HEK293 (cell line): ENCODE data around the gene C16orf74.

Experiments used
- CTCF ChIA-PET: fragments of 350-600 bp; formaldehyde crosslinking; extraction: SDS; loops from one replicate; lab custom pipeline; 2021; ENCODE audit warnings: antibody characterized with exemption; lab: Yijun Ruan, JAX
- POLR2A ChIA-PET: fragments of 300-600 bp; formaldehyde crosslinking; extraction: SDS; loops from one replicate; lab custom pipeline; 2020; ENCODE audit warnings: antibody characterized with exemption, inconsistent platforms; lab: Yijun Ruan, JAX
- H3K27ac ChIP-seq: fragments of 200-500 bp; sonication (Bioruptor generic); 2 replicates; pipeline ENCODE4 v1.5.1; 2014; ENCODE audit warnings: low read depth, low read length, control low read depth, inconsistent platforms; ENCODE audit errors: extremely low read depth
- H3K36me3 ChIP-seq, 2 experiments: fragments of 200-500 bp in 1 of 2; sonication (Bioruptor generic) in 1 of 2; 1 replicate in 1 of 2; 2 replicates in 1 of 2; pipeline ENCODE4 v1.5.1; 2014 to 2017; ENCODE audit warnings: inconsistent platforms in 2 of 2, low read length in 2 of 2; ENCODE audit not compliant: control insufficient read depth in 2 of 2, insufficient read depth in 1 of 2
- H3K4me1 ChIP-seq: fragments of 200-500 bp; sonication (Bioruptor generic); 2 replicates; pipeline ENCODE4 v1.5.1; 2014; ENCODE audit warnings: mild to moderate bottlenecking, low read length, inconsistent platforms; ENCODE audit not compliant: control insufficient read depth, insufficient read depth
- H3K4me3 ChIP-seq: 2 replicates; pipeline ENCODE4 v1.5.1; 2011; ENCODE audit warnings: low read depth, mild to moderate bottlenecking, control low read depth, low read length, moderate library complexity
- H3K9me3 ChIP-seq: fragments of 200-500 bp; sonication (Bioruptor generic); 2 replicates; pipeline ENCODE4 v1.5.1; 2014; ENCODE audit warnings: low read depth, low read length, inconsistent platforms; ENCODE audit not compliant: control insufficient read depth, insufficient read depth
- MEIS1 ChIP-seq: sonication (generic); formaldehyde crosslinking; IDR thresholded peaks from 2 replicates; pipeline ENCODE4 v1.8.1; 2022; ENCODE audit warnings: missing genetic modification reagents, mild to moderate bottlenecking, borderline replicate concordance
- OVOL3 ChIP-seq: fragments of 450-650 bp; formaldehyde crosslinking; IDR thresholded peaks from 2 replicates; pipeline ENCODE4 v1.5.1; 2016; ENCODE audit warnings: missing biosample characterization, missing genetic modification characterization
- PRDM1 ChIP-seq: fragments of 450-650 bp; formaldehyde crosslinking; IDR thresholded peaks from 2 replicates; pipeline ENCODE4; 2016; ENCODE audit warnings: missing biosample characterization, missing genetic modification characterization
- RBAK ChIP-seq: fragments of 450-650 bp; formaldehyde crosslinking; IDR thresholded peaks from 2 replicates; pipeline ENCODE4 v1.5.1; 2016; ENCODE audit warnings: missing biosample characterization, missing genetic modification characterization
- REPIN1 ChIP-seq: fragments of 450-650 bp; formaldehyde crosslinking; IDR thresholded peaks from 2 replicates; pipeline ENCODE4 v1.5.1; 2017; ENCODE audit warnings: missing biosample characterization, missing genetic modification characterization, low read depth
- ZBTB8A ChIP-seq: fragments of 450-650 bp; formaldehyde crosslinking; IDR thresholded peaks from 2 replicates; pipeline ENCODE4 v1.5.1; 2016; ENCODE audit warnings: missing biosample characterization, missing genetic modification characterization
- ZFP3 ChIP-seq: fragments of 450-650 bp; formaldehyde crosslinking; IDR thresholded peaks from 2 replicates; pipeline ENCODE4 v1.5.1; 2016; ENCODE audit warnings: low read depth, missing biosample characterization, missing genetic modification characterization
- ZNF184 ChIP-seq: fragments of 450-650 bp; IDR thresholded peaks from 2 replicates; pipeline ENCODE4 v1.5.1; 2018; ENCODE audit warnings: missing biosample characterization, mild to moderate bottlenecking, missing genetic modification characterization
- ZNF335 ChIP-seq: fragments of 450-650 bp; formaldehyde crosslinking; conservative IDR thresholded peaks from 2 replicates; pipeline ENCODE4 v1.5.1; 2016; ENCODE audit warnings: missing biosample characterization, missing genetic modification characterization
- ZNF341 ChIP-seq: fragments of 450-650 bp; formaldehyde crosslinking; IDR thresholded peaks from 2 replicates; pipeline ENCODE4; 2016; ENCODE audit warnings: low read depth, missing biosample characterization, missing genetic modification characterization
- ZNF391 ChIP-seq: fragments of 450-650 bp; formaldehyde crosslinking; IDR thresholded peaks from 2 replicates; pipeline ENCODE4 v1.5.1; 2016; ENCODE audit warnings: low read depth, missing biosample characterization, missing genetic modification characterization, borderline replicate concordance
- ZNF510 ChIP-seq: fragments of 450-650 bp; formaldehyde crosslinking; IDR thresholded peaks from 2 replicates; pipeline ENCODE4 v1.5.1; 2018; ENCODE audit warnings: mild to moderate bottlenecking, missing genetic modification characterization, missing biosample characterization; ENCODE audit not compliant: insufficient replicate concordance
- ZNF776 ChIP-seq: fragments of 450-650 bp; formaldehyde crosslinking; IDR thresholded peaks from 2 replicates; pipeline ENCODE4 v1.5.0; 2017; ENCODE audit warnings: missing biosample characterization, missing genetic modification characterization, borderline replicate concordance
- ZNF777 ChIP-seq: fragments of 450-650 bp; formaldehyde crosslinking; IDR thresholded peaks from 2 replicates; pipeline ENCODE4 v1.5.1; 2017; ENCODE audit warnings: missing biosample characterization, missing genetic modification characterization, borderline replicate concordance
- ZNF791 ChIP-seq: fragments of 450-650 bp; formaldehyde crosslinking; IDR thresholded peaks from 2 replicates; pipeline ENCODE4 v1.5.1; 2016; ENCODE audit warnings: missing biosample characterization, missing genetic modification characterization
- ZSCAN30 ChIP-seq: fragments of 450-650 bp; IDR thresholded peaks from 2 replicates; pipeline ENCODE4 v1.5.1; 2018; ENCODE audit warnings: missing biosample characterization, mild to moderate bottlenecking, missing genetic modification characterization, moderate library complexity
- TF ChIP-seq, protein P1 (sequence below): fragments of 450-650 bp; formaldehyde crosslinking; IDR thresholded peaks from 2 replicates; pipeline ENCODE4 v1.5.1; 2016; ENCODE audit warnings: missing biosample characterization, missing genetic modification characterization
- TF ChIP-seq, protein P2 (sequence below): fragments of 450-650 bp; formaldehyde crosslinking; IDR thresholded peaks from 2 replicates; pipeline ENCODE4 v1.5.1; 2016; ENCODE audit warnings: missing biosample characterization, missing genetic modification characterization
- TF ChIP-seq, protein P3 (sequence below): fragments of 450-650 bp; formaldehyde crosslinking; IDR thresholded peaks from 2 replicates; pipeline ENCODE4 v1.5.1; 2016; ENCODE audit warnings: missing biosample characterization, missing genetic modification characterization

C16orf74 gene

DNA sequence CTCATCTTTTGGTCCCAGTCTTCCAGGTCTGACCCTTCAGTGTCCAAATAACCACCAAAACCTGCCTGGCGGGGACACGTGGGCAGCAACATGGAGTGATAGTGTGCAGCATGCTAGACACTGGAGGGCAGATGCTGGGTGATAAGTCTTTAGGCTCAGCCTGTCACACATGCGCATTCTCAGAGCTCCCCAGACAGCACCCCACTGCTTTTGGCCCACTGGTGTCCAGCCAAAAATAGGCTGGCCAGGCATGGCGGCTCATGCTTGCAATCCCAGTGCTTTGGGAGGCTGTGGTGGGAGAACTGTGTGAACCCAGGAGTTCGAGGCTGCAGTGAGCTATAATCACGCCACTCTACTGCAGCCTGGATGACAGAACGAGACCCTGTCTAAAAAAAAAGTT is 74.4 kb downstream of the C16orf74 start (continued):
- TF ChIP-seq ZNF341 (tag by site-specific recombination), result no peak
- no peak for TF ChIP-seq ZNF184 (tag by site-specific recombination)
- TF ChIP-seq RBAK, result no peak
- TF ChIP-seq ZNF335, result no peak
- no peak for TF ChIP-seq ZBTB8A (tag by site-specific recombination)
- TF ChIP-seq ZNF776, result no peak

DNA sequence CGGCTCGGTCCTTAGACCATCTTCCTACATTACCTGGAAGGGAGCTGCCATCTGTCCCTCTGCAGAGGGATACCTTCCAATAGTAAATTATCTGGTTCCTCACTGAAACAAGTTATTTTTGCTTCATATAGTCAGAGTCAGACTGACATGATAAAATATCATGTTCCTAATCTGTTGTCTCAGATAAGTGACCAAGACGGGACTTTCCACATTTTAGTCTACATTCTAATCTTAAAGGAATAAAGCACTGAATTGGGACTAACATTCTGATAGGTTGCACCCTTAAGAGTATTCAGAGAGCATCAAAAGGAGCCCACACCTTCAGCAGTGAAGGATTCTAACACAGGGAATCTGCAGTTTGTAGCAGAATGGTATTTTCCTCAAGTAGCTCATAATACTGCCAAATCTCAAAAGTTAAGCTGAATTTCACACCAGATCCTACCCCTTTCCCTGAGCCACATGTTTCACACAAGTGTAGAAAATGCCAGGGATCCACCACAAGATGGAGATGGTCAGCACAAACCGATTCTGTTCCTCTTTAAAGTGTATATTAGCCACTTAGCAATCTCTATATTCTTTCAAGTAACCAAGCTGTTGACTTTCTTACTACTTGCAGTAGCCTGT is 75.5 kb downstream of the C16orf74 start:
- Histone ChIP-seq H3K9me3 (no peaks in the 10 kb centered on the region), H3K36me3 (peaks cover 21 to 100% of the 10 kb centered on the region in 2 experiments; a peak in 2 of 3 replicates), H3K27ac (no peak overlapping the region), H3K4me1 (peaks cover 11% of the 10 kb centered on the region), H3K4me3 (no peak overlapping the region)
- CTCF ChIA-PET, result interaction anchor here (0.6 to 7.6 kb wide), 7 partner anchors 10 to 63 kb away, joined by 3 to 87 read pairs (median 5); no protein-coding TSS in a partner anchor
- POLR2A ChIA-PET, result interaction anchor here (1.4 to 1.9 kb wide), 2 partner anchors 13 to 42 kb away, joined by 4 to 5 read pairs; partner anchors contain the start of gene GINS2
- no peak for TF ChIP-seq OVOL3
- 0 out of 2 replicates have a peak, but pooled peaks have one; percentile 30 for TF ChIP-seq PRDM1 (tag by site-specific recombination)

DNA sequence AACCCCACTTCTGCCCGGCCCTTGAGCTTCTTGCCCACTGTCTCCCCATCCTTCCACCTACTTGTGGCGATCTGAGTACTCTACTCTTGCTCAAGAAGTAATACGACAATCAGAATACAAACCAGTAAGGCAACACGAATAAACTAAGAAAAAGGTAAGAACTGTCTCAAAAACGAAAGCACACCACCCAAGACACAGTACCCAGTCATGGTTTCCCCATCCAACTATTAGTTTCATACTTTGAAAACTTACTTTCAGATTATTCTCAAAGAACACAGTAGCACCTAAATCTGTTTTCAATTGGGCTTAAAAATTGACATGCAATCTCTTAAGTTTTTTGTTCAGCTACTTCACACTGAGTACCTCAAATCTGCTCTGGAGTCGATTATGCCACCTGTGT is 76.1 kb downstream of the C16orf74 start:
- ChIA-PET POLR2A (interaction anchor here (1.4 kb wide), 1 partner anchor 43 kb away, joined by 4 read pairs; no protein-coding TSS in a partner anchor), CTCF (interaction anchor here (1.0 to 7.6 kb wide), 6 partner anchors 9 to 399 kb away, joined by 3 to 87 read pairs (median 6); no protein-coding TSS in a partner anchor)
- TF ChIP-seq, protein P1, sequence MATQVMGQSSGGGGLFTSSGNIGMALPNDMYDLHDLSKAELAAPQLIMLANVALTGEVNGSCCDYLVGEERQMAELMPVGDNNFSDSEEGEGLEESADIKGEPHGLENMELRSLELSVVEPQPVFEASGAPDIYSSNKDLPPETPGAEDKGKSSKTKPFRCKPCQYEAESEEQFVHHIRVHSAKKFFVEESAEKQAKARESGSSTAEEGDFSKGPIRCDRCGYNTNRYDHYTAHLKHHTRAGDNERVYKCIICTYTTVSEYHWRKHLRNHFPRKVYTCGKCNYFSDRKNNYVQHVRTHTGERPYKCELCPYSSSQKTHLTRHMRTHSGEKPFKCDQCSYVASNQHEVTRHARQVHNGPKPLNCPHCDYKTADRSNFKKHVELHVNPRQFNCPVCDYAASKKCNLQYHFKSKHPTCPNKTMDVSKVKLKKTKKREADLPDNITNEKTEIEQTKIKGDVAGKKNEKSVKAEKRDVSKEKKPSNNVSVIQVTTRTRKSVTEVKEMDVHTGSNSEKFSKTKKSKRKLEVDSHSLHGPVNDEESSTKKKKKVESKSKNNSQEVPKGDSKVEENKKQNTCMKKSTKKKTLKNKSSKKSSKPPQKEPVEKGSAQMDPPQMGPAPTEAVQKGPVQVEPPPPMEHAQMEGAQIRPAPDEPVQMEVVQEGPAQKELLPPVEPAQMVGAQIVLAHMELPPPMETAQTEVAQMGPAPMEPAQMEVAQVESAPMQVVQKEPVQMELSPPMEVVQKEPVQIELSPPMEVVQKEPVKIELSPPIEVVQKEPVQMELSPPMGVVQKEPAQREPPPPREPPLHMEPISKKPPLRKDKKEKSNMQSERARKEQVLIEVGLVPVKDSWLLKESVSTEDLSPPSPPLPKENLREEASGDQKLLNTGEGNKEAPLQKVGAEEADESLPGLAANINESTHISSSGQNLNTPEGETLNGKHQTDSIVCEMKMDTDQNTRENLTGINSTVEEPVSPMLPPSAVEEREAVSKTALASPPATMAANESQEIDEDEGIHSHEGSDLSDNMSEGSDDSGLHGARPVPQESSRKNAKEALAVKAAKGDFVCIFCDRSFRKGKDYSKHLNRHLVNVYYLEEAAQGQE (tag by site-specific recombination), result no peak
- TF ChIP-seq ZNF791 (tag by site-specific recombination) (no peak), ZFP3 (no peak), ZNF391 (tag by site-specific recombination) (no peak)
- TF ChIP-seq, protein P2, sequence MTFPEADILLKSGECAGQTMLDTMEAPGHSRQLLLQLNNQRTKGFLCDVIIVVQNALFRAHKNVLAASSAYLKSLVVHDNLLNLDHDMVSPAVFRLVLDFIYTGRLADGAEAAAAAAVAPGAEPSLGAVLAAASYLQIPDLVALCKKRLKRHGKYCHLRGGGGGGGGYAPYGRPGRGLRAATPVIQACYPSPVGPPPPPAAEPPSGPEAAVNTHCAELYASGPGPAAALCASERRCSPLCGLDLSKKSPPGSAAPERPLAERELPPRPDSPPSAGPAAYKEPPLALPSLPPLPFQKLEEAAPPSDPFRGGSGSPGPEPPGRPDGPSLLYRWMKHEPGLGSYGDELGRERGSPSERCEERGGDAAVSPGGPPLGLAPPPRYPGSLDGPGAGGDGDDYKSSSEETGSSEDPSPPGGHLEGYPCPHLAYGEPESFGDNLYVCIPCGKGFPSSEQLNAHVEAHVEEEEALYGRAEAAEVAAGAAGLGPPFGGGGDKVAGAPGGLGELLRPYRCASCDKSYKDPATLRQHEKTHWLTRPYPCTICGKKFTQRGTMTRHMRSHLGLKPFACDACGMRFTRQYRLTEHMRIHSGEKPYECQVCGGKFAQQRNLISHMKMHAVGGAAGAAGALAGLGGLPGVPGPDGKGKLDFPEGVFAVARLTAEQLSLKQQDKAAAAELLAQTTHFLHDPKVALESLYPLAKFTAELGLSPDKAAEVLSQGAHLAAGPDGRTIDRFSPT (tag by site-specific recombination), result no peak
- Histone ChIP-seq H3K4me1 (peaks cover 11% of the 10 kb centered on the region), H3K4me3 (no peak overlapping the region), H3K27ac (no peak overlapping the region; the same call in 1 of the 2 replicates), H3K36me3 (peaks cover 21 to 100% of the 10 kb centered on the region in 2 experiments; a peak in 2 of 3 replicates), H3K9me3 (no peaks in the 10 kb centered on the region)

DNA sequence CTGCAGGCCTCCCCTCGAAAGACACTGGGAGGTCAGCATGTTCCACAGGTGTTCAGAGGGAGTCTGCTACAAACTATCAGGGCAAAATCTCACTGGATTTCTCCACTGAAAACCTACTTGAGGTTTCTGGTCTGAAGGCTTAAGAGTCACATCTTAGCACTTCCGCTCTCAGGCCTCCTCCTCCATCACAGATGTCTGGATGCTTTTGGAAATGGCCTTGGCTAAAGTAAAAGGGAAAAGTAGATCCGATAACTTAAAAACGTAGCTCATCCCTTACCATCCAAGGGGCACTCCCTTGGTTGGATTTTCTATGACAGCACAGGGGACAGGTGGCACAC is 76.5 kb downstream of the C16orf74 start:
- TF ChIP-seq MEIS1 (no peak), ZNF510 (tag by site-specific recombination) (peak; percentile 97), ZSCAN30 (no peak), REPIN1 (tag by site-specific recombination) (no peak), ZNF341 (tag by site-specific recombination) (peak; percentile 4), ZNF777 (tag by site-specific recombination) (no peak)
- TF ChIP-seq, protein P3, sequence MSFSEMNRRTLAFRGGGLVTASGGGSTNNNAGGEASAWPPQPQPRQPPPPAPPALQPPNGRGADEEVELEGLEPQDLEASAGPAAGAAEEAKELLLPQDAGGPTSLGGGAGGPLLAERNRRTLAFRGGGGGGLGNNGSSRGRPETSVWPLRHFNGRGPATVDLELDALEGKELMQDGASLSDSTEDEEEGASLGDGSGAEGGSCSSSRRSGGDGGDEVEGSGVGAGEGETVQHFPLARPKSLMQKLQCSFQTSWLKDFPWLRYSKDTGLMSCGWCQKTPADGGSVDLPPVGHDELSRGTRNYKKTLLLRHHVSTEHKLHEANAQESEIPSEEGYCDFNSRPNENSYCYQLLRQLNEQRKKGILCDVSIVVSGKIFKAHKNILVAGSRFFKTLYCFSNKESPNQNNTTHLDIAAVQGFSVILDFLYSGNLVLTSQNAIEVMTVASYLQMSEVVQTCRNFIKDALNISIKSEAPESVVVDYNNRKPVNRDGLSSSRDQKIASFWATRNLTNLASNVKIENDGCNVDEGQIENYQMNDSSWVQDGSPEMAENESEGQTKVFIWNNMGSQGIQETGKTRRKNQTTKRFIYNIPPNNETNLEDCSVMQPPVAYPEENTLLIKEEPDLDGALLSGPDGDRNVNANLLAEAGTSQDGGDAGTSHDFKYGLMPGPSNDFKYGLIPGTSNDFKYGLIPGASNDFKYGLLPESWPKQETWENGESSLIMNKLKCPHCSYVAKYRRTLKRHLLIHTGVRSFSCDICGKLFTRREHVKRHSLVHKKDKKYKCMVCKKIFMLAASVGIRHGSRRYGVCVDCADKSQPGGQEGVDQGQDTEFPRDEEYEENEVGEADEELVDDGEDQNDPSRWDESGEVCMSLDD (tag by site-specific recombination), result no peak
- ChIA-PET POLR2A (interaction anchor here (1.4 to 1.5 kb wide), 2 partner anchors 8 to 10 kb away, joined by 5 to 6 read pairs; no protein-coding TSS in a partner anchor), CTCF (interaction anchor here (1.1 to 7.6 kb wide), 4 partner anchors 15 to 399 kb away, joined by 5 to 87 read pairs (median 15); no protein-coding TSS in a partner anchor)
- peaks cover 21 to 100% of the 10 kb centered on the region in 2 experiments; a peak in 2 of 3 replicates for H3K36me3 ChIP-seq
- no peak overlapping the region for H3K4me3 ChIP-seq
- no peaks in the 10 kb centered on the region for H3K9me3 ChIP-seq
- peaks cover 11% of the 10 kb centered on the region for H3K4me1 ChIP-seq
- H3K27ac ChIP-seq, result peak overlapping the region; percentile 51
